CD14-positive monocyte (primary cell): ENCODE results near the gene ANGEL2. TPM values are rescaled to one million over a fixed set of nuclear protein-coding genes. Genes with fewer than 3 reads are reported as not detected.
"Not testable (repeated sequence)": the region's sequence is repeated elsewhere in the genome, so short reads cannot be mapped to it uniquely, and the experiment has no call there.

Experiments
- DNase-seq, 3 donors: peaks; one replicate each; pipeline ENCODE4 v3.0.0-alpha.2; 2011 to 2022
- H2AFZ ChIP-seq: 2 replicates; pipeline ENCODE4 v1.6.0; 2012; ENCODE audit warnings: mild to moderate bottlenecking, low read depth, low read length, inconsistent platforms; ENCODE audit not compliant: insufficient read depth, poor library complexity, severe bottlenecking
- H3K27ac ChIP-seq, 2 donors: 1 replicate in 1 of 2; 2 replicates in 1 of 2; pipeline ENCODE4 v1.5.1; 2012 to 2013; ENCODE audit warnings: low read length in 2 of 2, control low read depth in 1 of 2, inconsistent platforms in 1 of 2, low read depth in 1 of 2, mild to moderate bottlenecking in 1 of 2
- H3K27me3 ChIP-seq, 2 donors: one replicate each; pipeline versions ENCODE4 v1.6.0 to v1.6.1; 2011 to 2013; ENCODE audit warnings: low read length in 2 of 2; ENCODE audit not compliant: control insufficient read depth in 2 of 2, insufficient read depth in 2 of 2
- H3K36me3 ChIP-seq, 2 donors: replicated peaks in 1 of 2; 1 replicate in 1 of 2; 2 replicates in 1 of 2; pipeline versions ENCODE4 v1.5.1 to v1.6.1; 2012 to 2013; ENCODE audit warnings: low read length in 2 of 2, control low read depth in 1 of 2, inconsistent platforms in 1 of 2, mild to moderate bottlenecking in 1 of 2; ENCODE audit not compliant: insufficient read depth in 2 of 2, control insufficient read depth in 1 of 2
- H3K4me1 ChIP-seq, 2 donors: 1 replicate in 1 of 2; 2 replicates in 1 of 2; pipeline versions ENCODE4 v1.5.1 to v1.6.1; 2012 to 2013; ENCODE audit warnings: low read length in 2 of 2, control low read depth in 1 of 2, inconsistent platforms in 1 of 2, mild to moderate bottlenecking in 1 of 2, moderate library complexity in 1 of 2; ENCODE audit not compliant: insufficient read depth in 2 of 2, control insufficient read depth in 1 of 2
- H3K4me2 ChIP-seq: replicated peaks from 2 replicates; pipeline ENCODE3; 2012; ENCODE audit warnings: low read length, moderate library complexity, mild to moderate bottlenecking; ENCODE audit not compliant: poor library complexity, severe bottlenecking; ENCODE audit errors: extremely low read depth
- H3K4me3 ChIP-seq, 3 experiments: fragments of 200-600 bp in 1 of 3; sonication (generic) in 1 of 3; replicated peaks in 1 of 3; 1 replicate in 2 of 3; 2 replicates in 1 of 3; pipeline ENCODE4 v1.5.1; 2011 to 2013; ENCODE audit warnings: low read length in 3 of 3, mild to moderate bottlenecking in 3 of 3, control low read depth in 2 of 3, low read depth in 2 of 3, inconsistent platforms in 1 of 3, moderate library complexity in 1 of 3
- H3K79me2 ChIP-seq: 2 replicates; pipeline ENCODE4 v1.6.0; 2012; ENCODE audit warnings: mild to moderate bottlenecking, control low read depth, inconsistent platforms, low read length, moderate library complexity; ENCODE audit not compliant: insufficient read depth
- H3K9ac ChIP-seq: 2 replicates; pipeline ENCODE4 v1.6.0; 2017; ENCODE audit warnings: low read length, mild to moderate bottlenecking; ENCODE audit not compliant: insufficient read depth, poor library complexity, severe bottlenecking
- H3K9me3 ChIP-seq, 2 donors: replicated peaks in 1 of 2; 1 replicate in 1 of 2; 2 replicates in 1 of 2; pipeline versions ENCODE4 v1.5.1 to v1.6.1; 2012 to 2013; ENCODE audit warnings: low read length in 2 of 2, control low read depth in 1 of 2; ENCODE audit not compliant: control insufficient read depth in 1 of 2, insufficient read depth in 1 of 2
- H4K20me1 ChIP-seq: 2 replicates; pipeline ENCODE4 v1.6.0; 2012; ENCODE audit warnings: mild to moderate bottlenecking, low read length, control low read depth, moderate library complexity; ENCODE audit not compliant: insufficient read depth
- H3K27ac Mint-ChIP-seq, 7 donors: one replicate each; pipeline ENCODE4 v1.8.0; 2020; ENCODE audit warnings: mild to moderate bottlenecking in 7 of 7, mixed read lengths in 7 of 7, moderate library complexity in 6 of 7, inconsistent platforms in 2 of 7
- H3K27me3 Mint-ChIP-seq, 3 donors: one replicate each; pipeline ENCODE4 v1.8.0; 2021 to 2022; ENCODE audit warnings: low read depth in 3 of 3, mild to moderate bottlenecking in 3 of 3, mixed read lengths in 3 of 3, moderate library complexity in 3 of 3, inconsistent platforms in 1 of 3
- H3K36me3 Mint-ChIP-seq, 2 donors: one replicate each; pipeline ENCODE4 v1.8.0; 2020; ENCODE audit warnings: mixed read lengths in 2 of 2, inconsistent platforms in 1 of 2, mild to moderate bottlenecking in 1 of 2
- H3K4me1 Mint-ChIP-seq: one replicate; pipeline ENCODE4 v1.8.0; 2020; ENCODE audit warnings: mild to moderate bottlenecking, mixed read lengths
- H3K4me3 Mint-ChIP-seq, 2 donors: one replicate each; pipeline ENCODE4 v1.8.0; 2020; ENCODE audit warnings: mild to moderate bottlenecking in 2 of 2, mixed read lengths in 2 of 2, moderate library complexity in 1 of 2
- H3K9me3 Mint-ChIP-seq, 7 donors: one replicate each; pipeline ENCODE4 v1.8.0; 2020 to 2022; ENCODE audit warnings: mixed read lengths in 7 of 7, mild to moderate bottlenecking in 6 of 7, moderate library complexity in 6 of 7, inconsistent platforms in 2 of 7
- whole genome bisulfite sequencing: methylation state at CpG from one replicate; pipeline ENCODE4 v1.1.5; 2013; ENCODE audit warnings: missing lambda C conversion rate; ENCODE audit not compliant: insufficient coverage; 5-methylcytosine and 5-hydroxymethylcytosine counted together
- intact Hi-C, 2 donors: fragments of 100-400 bp; cut with micrococcal nuclease; formaldehyde crosslinking; loops; one replicate each; pipeline versions ENCODE4 v1.15.0 to v1.15.1; 2023
- polyA plus RNA-seq, 3 donors: library from polyadenylated mRNA; depleted of rRNA in 1 of 3; unstranded in 2 of 3; stranded (reverse) in 1 of 3; fragments of 300-500 nt in 2 of 3; fragments of >200 nt in 1 of 3; fragmentation: Illumina TruSeq in 2 of 3; gene quantifications; 1 replicate in 2 of 3; 2 replicates in 1 of 3; pipeline ENCODE4 v1.2.3, GENCODE V29; 2012 to 2021
- TF ChIP-seq, protein P1 (sequence below): fragments of 200-600 bp; IDR thresholded peaks from one replicate; pipeline ENCODE4 v1.8.0; 2022; ENCODE audit warnings: antibody characterized with exemption, mild to moderate bottlenecking

The ANGEL2 gene
- polyA plus RNA-seq, 3 donors, result 17.5 to 29.0 (median 18.3) TPM

- TF ChIP-seq, protein P1, sequence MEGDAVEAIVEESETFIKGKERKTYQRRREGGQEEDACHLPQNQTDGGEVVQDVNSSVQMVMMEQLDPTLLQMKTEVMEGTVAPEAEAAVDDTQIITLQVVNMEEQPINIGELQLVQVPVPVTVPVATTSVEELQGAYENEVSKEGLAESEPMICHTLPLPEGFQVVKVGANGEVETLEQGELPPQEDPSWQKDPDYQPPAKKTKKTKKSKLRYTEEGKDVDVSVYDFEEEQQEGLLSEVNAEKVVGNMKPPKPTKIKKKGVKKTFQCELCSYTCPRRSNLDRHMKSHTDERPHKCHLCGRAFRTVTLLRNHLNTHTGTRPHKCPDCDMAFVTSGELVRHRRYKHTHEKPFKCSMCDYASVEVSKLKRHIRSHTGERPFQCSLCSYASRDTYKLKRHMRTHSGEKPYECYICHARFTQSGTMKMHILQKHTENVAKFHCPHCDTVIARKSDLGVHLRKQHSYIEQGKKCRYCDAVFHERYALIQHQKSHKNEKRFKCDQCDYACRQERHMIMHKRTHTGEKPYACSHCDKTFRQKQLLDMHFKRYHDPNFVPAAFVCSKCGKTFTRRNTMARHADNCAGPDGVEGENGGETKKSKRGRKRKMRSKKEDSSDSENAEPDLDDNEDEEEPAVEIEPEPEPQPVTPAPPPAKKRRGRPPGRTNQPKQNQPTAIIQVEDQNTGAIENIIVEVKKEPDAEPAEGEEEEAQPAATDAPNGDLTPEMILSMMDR, result no peak
- H3K4me1 Mint-ChIP-seq, result peaks cover 36% of the 10 kb centered on the region
- Histone ChIP-seq H3K4me2 (no peak overlapping the region), H3K4me1 (peaks cover 28 to 35% of the 10 kb centered on the region in 2 donors), H3K27ac (no peak overlapping the region), H4K20me1 (peaks cover 19% of the 10 kb centered on the region), H3K9ac (no peak overlapping the region), H3K36me3 (no peaks in the 10 kb centered on the region), H3K79me2 (peaks cover 24% of the 10 kb centered on the region), H3K9me3 (no peaks in the 10 kb centered on the region), H3K4me3 (no peak overlapping the region), H2AFZ (peak overlapping the region; percentile 19), H3K27me3 (no peaks in the 10 kb centered on the region)
- WGBS, result no CpG with 5 or more reads among the region's 1 CpG
- peaks cover 0 to 6% (median 0%) of the 10 kb centered on the region in 7 donors for H3K9me3 Mint-ChIP-seq
- peaks cover 3 to 7% of the 10 kb centered on the region in 2 donors for H3K36me3 Mint-ChIP-seq
- intact Hi-C loops, result no loop called here
- peak overlapping the region in 1 of 7 donors; percentile 46 for H3K27ac Mint-ChIP-seq
- peak overlapping the region in 1 of 2 donors; percentile 21 for H3K4me3 Mint-ChIP-seq
- H3K27me3 Mint-ChIP-seq, result peaks cover 0 to 3% (median 1%) of the 10 kb centered on the region in 3 donors
- no peak for DNase-seq
These were observed 33.6 kb upstream of the ANGEL2 start for GRCh38 chr1:213049232-213049631.

- not testable (repeated sequence) for H3K79me2 ChIP-seq
These were observed 29.9 kb upstream of the ANGEL2 start for GRCh38 chr1:213045321-213046226.

More at GRCh38 chr1:213045321-213046226, 29.9 kb upstream of the ANGEL2 start:
- H3K4me2 ChIP-seq, H3K27ac Mint-ChIP-seq, H3K27me3 ChIP-seq, intact Hi-C loops, H3K36me3 ChIP-seq, H4K20me1 ChIP-seq, H3K27ac ChIP-seq, H3K9me3 Mint-ChIP-seq, H3K36me3 Mint-ChIP-seq, DNase-seq, H3K4me3 Mint-ChIP-seq, H3K27me3 Mint-ChIP-seq, H3K4me3 ChIP-seq, H3K9me3 ChIP-seq, H3K9ac ChIP-seq, H2AFZ ChIP-seq: not testable (repeated sequence)
- peaks cover 11 to 18% of the 10 kb centered on the region in 2 donors for H3K4me1 ChIP-seq
- 100% methylated on average over 3 of the region's 13 CpGs for whole genome bisulfite sequencing
- peaks cover 17% of the 10 kb centered on the region for H3K4me1 Mint-ChIP-seq
